ENCODE results near the gene PDE6G.

- TF ChIP-seq RARB (CRISPR knock-in tag; IDR thresholded peaks at IDR 0.05) (no peak), ESRRG (CRISPR knock-in tag; IDR thresholded peaks at IDR 0.05) (no peak), ZFP30 (CRISPR knock-in tag; IDR thresholded peaks at IDR 0.05) (no peak), OSR1 (CRISPR knock-in tag; IDR thresholded peaks at IDR 0.05) (no peak), ISL1 (CRISPR knock-in tag; IDR thresholded peaks at IDR 0.05) (no peak), PATZ1 (CRISPR knock-in tag; IDR thresholded peaks at IDR 0.05; ENCODE audit: borderline replicate concordance) (no peak)
Observed at GRCh38 chr17:81659038-81659437, 2.7 kb upstream of the PDE6G start.
